CD4-positive, alpha-beta T cell treated with Interferon alpha-2 for 1 hour (primary cell): ENCODE measurements around the gene CDCA3.
"Not testable (repeated sequence)": the region's sequence is repeated elsewhere in the genome, so short reads cannot be mapped to it uniquely, and the experiment has no call there.

Experiments
- DNase-seq, 2 donors: peaks; one replicate each; pipeline ENCODE4 v3.0.0-alpha.2; 2020 to 2022

CDCA3 gene

DNA sequence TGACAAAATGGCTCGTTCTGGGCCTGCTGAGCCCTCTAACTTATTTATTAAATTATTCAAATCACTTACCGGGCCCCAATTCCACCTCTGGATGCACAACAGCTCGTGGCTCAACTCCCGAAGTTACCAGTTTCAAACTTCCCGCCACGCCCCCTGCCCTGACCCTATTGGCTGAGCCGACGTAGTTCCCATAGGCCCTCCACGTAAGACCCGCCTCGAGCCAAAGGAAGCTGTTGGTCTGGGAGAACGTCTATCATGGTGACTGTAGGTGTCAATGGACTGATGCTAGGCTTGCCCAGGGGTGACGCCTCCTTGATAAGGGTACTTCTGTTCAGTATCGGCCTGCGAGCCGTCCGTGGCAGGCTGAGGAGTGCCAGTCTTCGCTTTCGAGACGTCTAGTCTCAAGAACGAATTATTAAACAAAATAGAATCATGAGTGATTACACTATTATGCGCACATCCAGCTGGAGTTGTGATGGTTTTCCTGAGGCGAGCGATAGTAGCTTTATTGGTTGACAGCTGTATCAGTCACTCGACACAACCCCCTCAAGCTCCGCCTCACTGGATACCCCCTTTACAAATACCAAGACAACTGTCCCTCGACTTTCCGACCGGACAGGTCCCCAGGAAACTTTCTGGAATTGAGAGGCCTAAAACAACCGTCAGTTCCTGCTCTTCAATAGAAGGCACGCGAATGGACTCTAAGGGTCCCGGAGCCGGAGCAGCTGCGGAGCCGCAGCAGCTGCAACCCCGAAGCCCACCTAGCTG is at the start of gene CDCA3:
CDCA3 (minus strand) TSS at position 134 of the 768 bp plus-strand sequence. CDS start 334 bp downstream, outside the sequence.
- DNase-seq, result peak; percentile 96 to 97

DNA sequence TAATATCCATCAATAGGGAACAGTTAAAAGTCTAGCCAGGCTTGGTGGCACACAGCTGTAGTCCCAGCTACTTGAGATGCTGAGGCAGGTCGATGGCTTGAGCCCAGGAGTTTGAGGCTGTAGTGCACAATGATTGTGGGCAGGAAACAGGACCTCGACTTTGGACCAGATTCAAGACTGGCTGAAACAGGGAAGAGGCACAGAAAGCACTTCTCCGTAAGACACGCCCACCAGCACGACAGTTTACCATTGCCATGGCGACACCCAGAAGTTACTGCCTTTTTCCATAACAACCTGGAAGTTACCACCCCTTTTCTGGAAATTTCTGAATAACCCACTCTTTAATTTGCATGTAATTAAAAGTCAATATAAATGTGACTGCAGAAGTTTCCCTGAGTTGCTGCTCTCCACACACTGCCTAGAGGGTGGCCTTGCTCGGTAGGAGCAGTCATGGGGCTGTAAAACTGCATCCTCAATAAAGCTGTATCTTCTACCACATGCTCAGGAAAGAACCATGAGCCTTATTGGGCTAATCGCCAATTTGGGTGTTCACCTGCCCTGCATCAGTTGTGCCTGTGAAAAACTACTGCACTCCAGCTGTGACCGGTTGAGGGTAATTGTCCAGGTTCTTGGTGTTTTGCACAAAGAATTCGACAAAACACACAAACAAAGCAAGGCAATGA is 48.9 kb upstream of the CDCA3 start:
- peak; percentile 34 to 65 for DNase-seq

DNA sequence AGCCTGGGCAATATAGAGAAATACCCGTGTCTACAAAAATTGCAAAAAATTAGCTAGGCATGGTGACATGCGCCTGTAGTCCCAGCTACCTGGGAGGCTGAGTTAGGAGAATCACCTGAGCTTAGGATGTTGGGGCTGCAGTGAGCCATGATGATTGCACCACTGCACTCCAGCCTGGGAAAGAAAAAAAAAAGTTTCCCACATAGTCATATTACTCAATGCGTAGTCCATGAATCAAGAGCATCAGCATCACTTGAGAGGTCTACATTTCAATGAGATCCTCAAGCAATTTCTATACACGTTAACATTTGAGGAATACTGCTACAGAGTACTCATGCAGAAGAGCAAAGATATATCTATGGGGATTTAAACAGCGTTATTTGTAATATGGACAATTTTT is 48.3 kb upstream of the CDCA3 start:
- no peak for DNase-seq

DNA sequence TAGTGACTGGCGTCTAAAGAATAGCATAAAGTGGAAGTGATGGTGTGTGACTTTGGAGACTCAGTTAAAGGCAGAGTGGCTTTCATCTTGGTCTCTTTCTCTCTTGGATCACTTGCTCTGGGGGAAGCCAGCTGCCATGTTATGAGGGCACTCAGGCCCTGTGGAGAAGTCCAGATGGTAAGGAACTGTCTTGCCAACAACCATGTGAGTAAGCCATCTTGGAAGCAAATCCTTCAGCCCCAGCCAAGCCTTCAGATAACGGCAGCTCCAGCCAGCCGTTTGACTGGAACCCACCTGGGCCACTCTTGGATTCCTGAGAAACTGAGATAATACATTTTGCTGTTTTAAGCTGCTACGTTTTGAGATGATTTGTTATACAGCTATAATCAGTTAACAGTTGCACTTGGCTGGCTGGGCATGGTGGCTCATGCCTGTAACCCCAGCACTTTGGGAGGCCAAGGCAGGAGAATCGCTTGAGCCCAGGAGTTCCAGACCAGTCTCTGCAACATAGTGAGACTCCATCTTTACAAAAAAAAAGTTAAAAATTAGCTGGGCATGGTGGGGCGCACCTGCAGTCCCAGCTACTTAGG is 45.9 kb upstream of the CDCA3 start:
- no peak for DNase-seq

DNA sequence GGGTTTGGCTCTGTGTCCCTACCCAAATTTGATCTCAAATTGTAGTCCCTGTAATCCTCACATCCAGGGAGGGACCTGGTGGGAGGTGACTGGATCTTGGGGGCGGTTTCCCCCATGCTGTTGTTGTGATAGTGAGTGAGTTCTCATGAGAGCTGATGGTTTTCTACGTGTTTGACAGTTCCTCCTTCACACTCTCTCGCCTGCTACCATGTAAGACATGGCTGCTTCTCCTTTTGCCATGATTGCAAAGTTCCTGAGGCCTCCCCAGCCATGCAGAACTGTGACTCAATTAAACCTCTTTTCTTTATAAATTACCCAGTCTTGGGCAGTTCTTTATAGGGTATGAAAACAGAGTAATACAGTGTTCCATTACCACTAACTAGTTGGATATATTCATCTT is 43.2 kb upstream of the CDCA3 start:
- DNase-seq, result no peak

DNA sequence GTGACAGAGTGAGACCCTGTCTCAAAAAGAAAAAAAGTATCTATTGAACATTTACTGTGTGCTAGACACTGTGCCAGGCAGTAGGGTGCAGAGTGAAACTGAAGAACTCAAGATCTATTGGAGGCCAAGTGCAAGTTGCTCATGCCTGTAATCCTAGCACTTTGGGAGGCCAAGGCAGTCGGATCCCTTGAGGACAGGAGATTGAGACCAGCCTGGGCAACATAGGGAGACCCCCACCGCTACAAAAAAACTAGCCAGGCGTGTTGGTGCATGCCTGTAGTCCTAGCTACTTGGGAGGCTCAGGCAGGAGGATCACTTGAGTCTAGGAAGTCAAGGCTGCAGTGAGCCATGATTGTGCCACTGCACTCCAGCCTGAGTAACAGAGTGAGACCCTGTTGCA is 41.6 kb upstream of the CDCA3 start:
- DNase-seq, result not testable (repeated sequence)

DNA sequence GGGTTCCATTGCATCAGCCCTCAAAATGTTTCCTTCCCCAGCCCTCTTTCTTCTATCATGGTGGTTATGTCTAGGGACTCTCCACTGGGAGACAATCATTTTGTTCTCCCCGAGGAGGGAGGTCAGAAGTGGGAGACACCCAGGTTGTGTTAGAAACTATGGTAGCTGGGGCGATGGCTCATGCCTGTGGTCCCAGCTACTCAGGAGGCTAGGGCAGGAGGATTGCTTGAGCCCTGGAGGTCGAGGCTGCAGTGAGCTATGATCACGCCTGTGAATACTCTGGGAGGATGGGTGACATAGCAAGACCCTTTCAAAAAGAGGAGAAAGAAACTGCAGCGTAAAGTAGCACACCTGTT is 40.5 kb upstream of the CDCA3 start:
- DNase-seq, result no peak

DNA sequence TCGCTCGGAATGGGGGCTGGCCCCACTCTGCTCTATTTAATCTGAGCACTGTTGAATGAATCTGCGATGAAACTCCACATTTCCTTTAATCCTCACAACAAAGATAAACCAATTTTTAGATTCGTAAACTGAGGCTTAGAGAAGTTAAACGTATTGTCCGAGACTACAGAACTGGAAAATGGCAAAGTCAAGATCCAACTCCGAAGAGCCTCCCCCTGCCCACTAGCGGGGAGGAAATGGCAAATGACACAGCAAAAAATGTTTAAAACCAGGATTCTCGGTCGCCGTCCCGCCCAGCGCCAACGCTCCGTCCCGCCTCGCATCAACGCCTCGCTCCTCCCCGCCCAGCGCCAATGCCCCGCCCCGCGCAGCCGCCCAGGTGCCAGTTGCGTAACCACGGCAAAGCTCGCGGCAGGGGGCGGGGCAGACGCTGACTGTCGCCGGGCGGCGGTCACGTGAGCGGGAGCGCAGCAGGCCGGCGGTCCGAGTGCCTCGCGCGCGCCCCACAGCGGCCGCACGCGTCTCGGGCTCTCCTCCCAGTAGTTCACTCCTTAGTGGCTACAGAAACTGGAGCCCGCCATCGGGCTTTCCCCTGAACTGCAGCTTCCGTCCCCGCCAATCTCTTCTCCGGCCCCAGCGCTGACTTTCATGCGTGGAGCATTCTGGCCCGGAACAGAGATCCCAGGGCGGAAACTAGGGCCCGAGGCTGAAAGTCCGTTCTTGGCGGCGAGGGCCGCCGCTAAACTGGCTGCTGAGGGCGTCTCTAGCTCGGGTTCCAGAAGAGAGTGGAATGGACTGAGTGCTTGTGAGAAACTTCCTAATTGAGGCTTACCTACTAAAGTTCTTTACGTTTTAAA is 39.9 kb upstream of the CDCA3 start:
- peak; percentile 98 to 99 for DNase-seq

DNA sequence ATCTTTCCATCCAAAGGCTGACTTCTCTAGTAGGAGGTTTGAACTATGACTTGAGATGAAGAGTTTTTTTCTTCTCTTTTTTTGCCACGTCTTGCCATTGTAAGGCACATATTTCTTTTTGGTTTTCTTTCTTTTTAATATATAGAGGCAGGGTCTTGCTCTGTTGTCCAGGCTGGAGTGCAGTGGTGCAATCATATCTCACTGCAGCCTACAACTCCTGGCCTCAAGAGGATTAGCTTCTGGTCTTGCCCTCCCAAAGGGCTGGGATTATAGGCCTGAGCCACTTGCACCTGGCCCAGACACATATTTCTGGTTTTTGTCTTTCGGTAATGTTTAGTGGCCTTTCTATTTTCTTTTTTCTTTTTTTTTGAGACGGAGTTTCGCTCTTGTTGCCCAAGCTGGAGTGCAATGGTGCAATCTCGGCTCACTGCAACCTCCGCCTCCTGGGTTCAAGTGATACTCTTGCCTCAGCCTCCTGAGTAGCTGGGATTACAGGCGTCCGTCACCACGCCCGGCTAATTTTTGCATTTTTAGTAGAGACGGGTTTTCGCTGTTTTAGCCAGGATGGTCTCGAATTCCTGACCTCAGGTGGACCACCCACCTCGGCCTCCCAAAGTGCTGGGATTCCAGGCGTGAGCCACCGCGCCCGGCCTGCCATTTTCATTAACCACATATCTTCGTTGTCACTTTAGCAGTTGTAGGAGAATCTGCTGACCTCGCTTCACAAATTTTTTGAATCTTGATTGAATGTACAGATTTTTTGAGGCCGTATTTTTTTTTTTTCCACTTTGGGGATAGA is 38.9 kb upstream of the CDCA3 start:
- DNase-seq, result not testable (repeated sequence)

DNA sequence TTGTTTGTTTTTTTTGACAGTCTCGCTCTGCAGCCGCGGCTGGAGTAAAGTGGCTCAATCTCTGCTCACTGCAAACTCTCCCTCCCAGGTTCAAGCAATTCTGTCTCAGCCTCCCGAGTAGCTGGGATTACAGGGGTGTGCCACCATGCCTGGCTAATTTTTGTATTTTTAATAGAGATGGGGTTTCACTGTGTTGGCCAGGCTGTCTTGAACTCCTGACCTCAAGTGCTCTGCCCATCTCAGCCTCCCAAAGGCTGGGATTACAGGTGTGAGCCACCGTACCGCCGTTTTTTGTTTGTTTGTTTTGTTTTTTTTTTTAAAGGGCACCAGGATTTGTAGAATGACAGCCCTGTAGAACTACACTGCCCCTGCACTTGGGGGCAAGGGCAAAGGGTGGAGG is 37.7 kb upstream of the CDCA3 start:
- DNase-seq, result not testable (repeated sequence)

DNA sequence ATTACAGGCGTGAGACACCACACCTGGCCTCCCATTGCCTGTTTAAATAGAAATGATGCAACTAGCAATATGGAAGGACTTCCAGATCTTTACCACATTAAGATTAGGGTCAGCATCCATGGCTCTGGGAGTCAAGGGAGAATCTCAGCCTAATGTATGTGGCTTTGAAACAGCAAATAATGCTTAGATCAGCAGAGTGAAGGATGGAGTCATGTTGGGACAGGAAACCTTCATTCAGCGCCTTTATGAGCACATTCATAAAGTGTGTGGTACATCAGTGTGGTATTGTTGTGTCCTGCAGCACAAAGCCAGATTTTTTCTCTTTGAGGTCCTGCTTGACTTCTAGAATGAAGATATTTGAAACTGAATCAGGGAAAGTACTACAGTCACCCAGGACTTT is 37.3 kb upstream of the CDCA3 start:
- no peak for DNase-seq

DNA sequence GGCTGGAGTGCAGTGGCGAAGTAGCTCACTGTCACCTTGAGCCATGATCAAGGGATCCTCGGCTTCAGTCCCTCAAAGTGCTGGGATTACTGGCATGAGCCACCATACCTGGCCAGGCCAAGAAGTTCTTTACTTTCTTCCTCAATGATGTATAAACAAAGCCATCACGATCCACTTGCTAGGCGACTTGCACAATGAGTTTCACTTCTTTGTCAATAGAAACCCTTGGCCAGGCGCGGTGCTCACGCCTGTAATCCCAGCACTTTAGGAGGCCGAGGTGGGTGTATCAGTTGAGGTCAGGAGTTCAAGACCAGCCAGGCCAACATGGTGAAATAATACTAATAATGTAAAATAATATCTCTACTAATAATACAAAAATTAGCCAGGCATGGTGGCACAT is 36.4 kb upstream of the CDCA3 start:
- peak in 1 of 2 donors; percentile 17 for DNase-seq

DNA sequence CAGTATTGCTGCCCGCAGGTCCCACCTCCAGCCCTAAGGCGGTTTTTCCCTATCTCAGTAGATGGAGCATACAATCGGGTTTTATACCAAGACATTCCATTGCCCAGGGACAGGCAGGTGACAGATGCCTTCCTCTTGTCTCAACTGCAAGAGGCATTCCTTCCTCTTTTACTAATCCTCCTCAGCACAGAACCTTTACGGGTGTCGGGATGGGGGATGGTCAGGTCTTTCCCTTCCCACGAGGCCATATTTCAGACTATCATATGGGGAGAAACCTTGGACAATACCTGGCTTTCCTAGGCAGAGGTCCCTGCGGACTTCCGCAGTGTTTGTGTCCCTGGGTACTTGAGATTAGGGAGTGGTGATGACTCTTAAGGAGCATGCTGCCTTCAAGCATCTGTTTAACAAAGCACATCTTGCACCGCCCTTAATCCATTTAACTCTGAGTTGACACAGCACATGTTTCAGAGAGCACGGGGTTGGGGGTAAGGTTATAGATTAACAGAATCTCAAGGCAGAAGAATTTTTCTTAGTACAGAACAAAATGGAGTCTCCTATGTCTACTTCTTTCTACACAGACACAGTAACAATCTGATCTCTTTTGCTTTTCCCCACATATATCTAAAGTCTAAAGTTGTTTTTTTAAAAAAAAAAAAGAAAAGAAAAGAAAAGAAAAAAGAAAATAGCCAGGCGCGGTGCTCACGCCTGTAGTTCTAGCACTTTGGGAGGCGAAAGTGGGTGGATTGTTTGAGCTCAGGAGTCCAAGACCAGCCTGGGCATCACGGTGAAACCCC is 35.3 kb upstream of the CDCA3 start:
- DNase-seq, result not testable (repeated sequence)

DNA sequence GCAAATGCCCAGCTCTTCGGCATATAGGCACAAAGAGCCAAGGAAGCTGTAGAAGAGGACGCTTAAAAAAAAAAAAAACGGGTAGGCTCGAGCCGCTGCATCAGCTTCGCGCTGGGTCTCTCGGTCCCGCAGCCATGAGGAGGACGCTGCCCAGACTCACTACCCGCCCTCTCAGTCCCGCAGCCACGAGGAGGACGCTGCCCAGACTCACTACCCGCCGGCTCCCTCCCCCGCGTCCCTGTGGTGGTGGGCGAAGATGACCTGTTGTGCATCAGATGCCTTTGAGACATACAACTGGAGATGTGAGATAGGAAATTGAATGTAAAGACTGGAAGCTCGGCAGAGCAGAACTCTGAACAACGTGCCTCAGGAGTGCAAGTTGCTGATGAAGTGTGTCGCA is 33.5 kb upstream of the CDCA3 start:
- DNase-seq, result no peak

DNA sequence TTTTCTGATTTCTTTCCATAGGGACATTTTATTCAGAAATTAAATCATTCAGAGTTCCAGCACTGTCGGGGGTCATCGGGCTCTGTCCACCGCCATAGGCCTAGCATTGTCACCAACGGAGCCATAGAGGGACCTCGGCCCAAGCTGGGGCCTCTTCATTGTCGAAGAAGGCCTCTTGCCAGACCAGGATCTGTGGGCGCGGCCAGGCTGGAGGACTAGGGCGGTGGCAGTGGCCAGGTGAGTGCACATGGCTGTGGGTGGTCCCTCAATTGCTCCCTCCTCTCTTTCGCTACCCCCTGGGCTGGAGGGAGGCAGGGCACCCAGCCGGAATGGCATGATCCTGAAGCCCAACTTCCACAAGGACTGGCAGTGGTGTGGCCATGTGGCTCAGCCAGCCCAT is 32.6 kb upstream of the CDCA3 start:
- no peak for DNase-seq

DNA sequence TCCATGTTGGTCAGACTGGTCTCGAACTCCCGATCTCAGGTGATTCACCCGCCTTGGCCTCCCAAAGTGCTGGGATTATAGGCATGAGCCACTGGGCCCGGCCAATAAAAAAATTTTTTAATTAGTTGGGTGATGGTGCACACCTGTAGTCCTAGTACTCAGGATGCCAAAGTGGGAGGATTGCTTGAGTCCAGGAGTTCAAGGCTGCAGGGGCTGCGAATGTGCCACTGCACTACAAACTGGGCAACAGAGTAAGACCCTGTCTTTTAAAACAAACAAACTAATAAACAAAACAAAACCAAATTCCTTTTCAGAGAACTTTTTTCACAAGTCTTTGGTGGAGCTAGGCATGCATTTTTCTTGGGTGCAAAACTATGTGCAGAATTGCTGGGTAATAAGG is 32.2 kb upstream of the CDCA3 start:
- no peak for DNase-seq

DNA sequence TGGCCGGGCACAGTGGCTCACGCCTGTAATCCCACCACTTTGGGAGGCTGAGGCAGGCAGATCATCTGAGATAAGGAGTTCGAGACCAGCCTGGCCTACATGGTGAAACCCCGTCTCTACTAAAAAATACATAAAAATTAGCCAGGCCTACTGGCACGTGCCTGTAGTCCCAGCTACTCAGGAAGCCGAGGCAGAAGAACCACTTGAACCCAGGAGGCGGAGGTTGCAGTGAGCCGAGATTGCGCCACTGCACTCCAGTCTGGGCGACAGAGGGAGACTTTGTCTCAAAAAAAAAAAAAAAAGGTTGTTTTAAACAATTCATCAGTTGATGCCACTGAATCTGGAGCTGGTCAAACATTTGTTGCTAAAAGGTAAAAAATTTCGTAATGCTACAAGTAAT is 28.7 kb upstream of the CDCA3 start:
- not testable (repeated sequence) for DNase-seq

DNA sequence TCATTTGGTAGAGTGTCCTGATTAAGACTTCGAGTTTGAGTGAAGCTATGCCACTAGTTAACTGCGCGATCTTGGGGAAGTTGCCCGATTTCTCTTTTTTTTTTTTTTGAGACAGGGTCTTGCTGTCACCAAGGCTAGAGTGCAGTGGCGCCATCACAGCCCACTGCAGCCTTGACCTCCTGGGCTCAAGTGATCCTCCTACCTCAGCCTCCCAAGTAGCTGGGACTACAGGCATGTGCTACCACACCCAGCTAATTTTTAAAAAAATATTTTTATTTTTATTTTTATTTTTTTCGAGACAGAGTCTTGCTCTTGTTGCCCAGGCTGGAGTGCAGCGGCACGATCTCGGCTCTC is 22.9 kb upstream of the CDCA3 start:
- DNase-seq, result not testable (repeated sequence)

DNA sequence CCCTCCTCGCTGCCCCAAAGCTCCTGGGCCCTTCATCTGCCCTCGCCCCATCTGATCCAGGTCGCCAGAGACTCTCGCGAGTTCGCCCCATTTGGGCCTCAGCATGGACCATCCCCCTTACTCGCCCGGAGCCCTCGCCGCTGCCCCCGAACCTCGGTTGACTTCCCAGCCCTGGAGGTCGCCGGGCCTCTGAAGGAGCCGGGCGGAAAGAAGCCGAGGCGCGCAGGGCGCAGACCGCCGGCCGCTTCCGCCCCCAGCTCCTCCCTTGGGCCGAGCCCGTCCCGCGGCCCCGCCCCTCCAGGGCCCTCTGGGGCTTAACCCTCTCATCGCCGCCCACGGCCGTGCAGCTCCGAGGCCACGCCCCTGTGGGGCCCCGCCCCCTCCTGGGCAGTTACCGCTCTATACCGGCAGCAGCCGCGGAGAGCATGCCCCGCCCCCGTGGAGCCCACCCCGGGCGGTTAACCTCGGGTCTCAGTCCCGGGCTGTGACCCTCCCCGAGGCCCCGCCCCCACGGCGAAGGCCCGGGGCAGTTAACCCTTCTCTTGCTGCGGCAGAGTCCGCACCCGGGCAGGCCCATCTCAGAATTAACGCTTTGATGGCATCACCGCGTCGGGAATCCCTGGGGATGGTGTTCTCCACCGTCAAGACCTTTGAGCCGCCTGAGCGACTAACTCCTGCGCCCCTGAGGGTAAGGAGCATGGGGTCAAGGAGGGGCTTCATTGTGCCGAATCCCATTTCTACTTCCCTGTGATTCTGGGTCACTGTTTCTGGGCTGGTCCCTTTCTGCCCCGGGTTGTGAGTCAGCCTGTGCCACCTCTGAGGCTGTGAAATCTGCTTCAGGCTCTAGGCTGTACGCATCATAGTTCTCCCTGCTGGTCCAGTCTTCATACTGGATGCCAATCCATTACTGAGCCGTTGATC is 22.3 kb upstream of the CDCA3 start, which contains the start of gene SPSB2:
SPSB2 (minus strand) TSS at position 210 of the 921 bp plus-strand sequence. CDS start 402 bp downstream, outside the sequence.
- DNase-seq, result peak; percentile 98
